Measurements from ENCODE around the gene RNF130. TPM values are rescaled to one million over a fixed set of nuclear protein-coding genes. Genes with fewer than 3 reads are reported as not detected.

The RNF130 gene
- total RNA-seq, result 16.9 and 24.9 TPM in 2 replicates

GRCh38 chr5:180071531-180072255 is at the start of gene RNF130:
RNF130 (minus strand) TSS chr5:180071759; CDS start chr5:180071702, 57 bp downstream.

GRCh38 chr5:179907556-179908324 is 163.8 kb downstream of the RNF130 start, which contains the start of gene TBC1D9B:
TBC1D9B (minus strand) TSS chr5:179907897; CDS start chr5:179907821, 76 bp downstream.

Other genes with a start within 250 kb of the RNF130 start
- 9.0 and 13.8 TPM in 2 replicates for gene MRNIP, start 212.9 kb downstream of the RNF130 start, total RNA-seq
- gene TBC1D9B, start 163.9 kb downstream of the RNF130 start, total RNA-seq, result 41.5 and 53.5 TPM in 2 replicates
- gene RASGEF1C, start 137.5 kb upstream of the RNF130 start, total RNA-seq, result not detected in 2 replicates
- 20.5 and 26.0 TPM in 2 replicates for gene MAPK9, start 220.3 kb upstream of the RNF130 start, total RNA-seq